ENCODE data around the gene DLK2.
A peak's percentile ranks its signal among the peaks of the same experiment; 100 is the strongest.
"Not testable (repeated sequence)": the region's sequence is repeated elsewhere in the genome, so short reads cannot be mapped to it uniquely, and the experiment has no call there.

The DLK2 gene

DNA sequence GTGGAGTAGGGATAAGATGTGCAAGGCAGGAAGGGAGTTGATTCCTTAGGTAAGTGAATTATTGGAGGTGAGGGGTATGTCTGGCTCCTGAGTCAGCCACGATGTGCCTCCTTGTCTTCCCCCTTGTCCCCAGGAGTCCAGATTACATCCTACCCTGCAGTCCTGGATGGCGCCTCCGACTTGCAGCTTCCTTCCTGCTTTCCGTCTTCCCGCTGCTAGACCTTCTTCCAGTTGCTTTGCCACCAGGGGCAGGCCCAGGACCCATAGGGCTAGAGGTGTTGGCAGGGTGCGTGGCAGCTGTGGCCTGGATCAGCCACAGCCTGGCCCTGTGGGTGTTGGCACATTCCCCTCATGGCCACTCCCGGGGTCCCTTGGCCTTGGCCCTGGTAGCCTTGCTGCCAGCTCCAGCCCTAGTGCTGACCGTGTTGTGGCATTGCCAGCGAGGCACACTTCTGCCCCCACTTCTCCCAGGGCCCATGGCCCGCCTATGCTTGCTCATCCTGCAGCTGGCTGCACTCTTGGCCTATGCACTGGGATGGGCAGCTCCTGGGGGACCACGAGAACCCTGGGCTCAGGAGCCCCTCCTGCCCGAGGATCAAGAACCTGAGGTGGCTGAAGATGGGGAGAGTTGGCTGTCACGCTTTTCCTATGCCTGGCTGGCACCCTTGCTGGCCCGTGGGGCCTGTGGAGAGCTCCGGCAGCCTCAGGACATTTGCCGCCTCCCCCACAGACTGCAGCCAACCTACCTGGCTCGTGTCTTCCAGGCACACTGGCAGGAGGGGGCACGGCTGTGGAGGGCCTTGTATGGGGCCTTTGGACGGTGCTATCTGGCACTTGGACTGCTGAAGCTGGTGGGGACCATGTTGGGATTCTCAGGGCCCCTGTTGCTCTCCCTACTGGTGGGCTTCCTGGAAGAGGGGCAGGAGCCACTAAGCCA is 23.1 kb downstream of the DLK2 start:
- no peak overlapping the region for H3K4me3 Mint-ChIP-seq
- no peaks in the 10 kb centered on the region for H3K9me3 Mint-ChIP-seq
- peaks cover 25% of the 10 kb centered on the region for H3K4me1 Mint-ChIP-seq
- ATAC-seq: no peak
- no peak for DNase-seq (ENCODE audit: low spot score in 2 of 2)
- H3K27ac Mint-ChIP-seq: no peak overlapping the region
- peaks cover 11% of the 10 kb centered on the region for H3K36me3 Mint-ChIP-seq

DNA sequence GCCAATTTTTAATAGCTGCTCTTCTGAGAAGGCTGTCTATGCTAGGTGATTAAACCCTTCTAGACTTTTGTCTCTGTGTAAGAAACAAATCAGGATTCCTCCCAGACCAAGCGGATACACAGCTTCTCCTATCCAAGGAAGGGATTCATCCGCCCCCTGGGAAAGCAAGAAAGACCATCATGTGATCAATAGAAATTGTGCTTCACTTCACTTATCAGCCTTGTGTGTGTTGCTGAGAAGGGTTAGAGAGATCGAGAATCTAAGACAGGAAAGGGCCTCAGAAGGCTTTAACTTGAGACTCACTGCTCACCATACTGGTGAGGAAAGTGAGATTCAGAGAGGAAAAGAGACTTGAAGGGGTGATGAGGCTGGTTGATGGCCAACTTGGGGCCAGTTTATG is 26.5 kb downstream of the DLK2 start:
- ATAC-seq (no peak), DNase-seq (ENCODE audit: low spot score in 2 of 2) (no peak)
- H3K27ac Mint-ChIP-seq: peak overlapping the region; percentile 91
- H3K36me3 Mint-ChIP-seq: peaks cover 7% of the 10 kb centered on the region
- H3K4me3 Mint-ChIP-seq: peak overlapping the region; percentile 91
- no peaks in the 10 kb centered on the region for H3K9me3 Mint-ChIP-seq
- H3K4me1 Mint-ChIP-seq: peaks cover 24% of the 10 kb centered on the region

DNA sequence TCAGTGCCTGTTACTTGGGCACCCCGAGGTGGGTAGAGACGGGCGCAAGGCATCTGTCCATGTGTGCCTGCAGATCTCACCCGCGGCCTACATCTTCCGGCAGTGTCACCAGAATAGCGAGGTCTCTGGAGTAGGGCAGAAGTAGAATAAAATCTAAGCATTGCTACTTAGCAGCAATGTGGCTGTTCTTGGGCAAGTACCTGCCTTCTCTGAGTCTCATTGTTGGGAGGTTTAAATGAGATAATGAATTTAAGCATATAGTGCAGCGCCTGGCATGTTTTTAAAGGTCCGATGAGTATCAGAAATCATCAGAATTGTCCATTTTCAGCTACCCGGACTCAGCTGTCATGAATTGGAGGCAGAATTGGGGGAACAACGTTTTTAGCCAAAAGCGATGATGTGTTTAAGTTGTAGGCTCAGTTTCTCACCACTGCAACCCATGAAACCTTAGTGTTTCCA is 27.2 kb downstream of the DLK2 start:
- Mint-ChIP-seq H3K4me3 (peak overlapping the region; percentile 91), H3K9me3 (no peaks in the 10 kb centered on the region), H3K27ac (peak overlapping the region; percentile 91), H3K36me3 (peaks cover 7% of the 10 kb centered on the region), H3K4me1 (peaks cover 24% of the 10 kb centered on the region)
- DNase-seq (ENCODE audit: low spot score in 2 of 2): no peak
- ATAC-seq: no peak

DNA sequence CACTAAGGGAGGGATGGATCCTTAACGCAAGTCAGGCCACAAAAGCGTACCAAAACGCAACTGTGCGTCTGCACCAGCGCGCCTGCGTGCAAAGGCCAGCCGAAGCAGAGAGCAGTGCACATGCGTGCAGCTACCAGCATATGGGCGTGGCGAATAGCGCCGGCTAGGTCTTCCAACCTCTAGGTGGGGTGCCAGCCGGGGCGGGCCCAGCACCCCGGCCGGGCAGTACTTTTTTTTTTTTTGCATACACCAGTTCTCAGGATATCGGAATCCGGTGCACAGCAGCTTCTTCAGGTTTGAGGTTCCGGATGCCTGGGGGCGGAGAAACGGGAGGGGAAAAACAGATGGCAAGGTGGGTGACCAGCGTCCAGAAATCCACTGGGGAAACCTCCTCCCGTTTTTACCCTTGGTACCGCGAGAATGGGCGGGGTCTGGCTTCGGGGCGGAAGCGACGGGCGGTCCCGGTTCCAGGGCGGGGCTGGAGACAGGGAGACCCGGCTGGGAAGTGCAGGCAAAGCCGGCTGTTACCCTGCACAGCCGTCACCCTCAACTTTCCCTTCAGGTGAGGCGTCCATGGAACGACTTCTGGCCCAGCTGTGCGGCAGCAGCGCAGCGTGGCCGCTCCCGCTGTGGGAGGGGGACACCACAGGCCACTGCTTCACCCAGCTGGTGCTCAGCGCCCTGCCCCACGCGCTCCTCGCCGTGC is 27.8 kb downstream of the DLK2 start, which contains the start of gene ABCC10:
Gene ABCC10 (plus strand): TSS at position 136 of the 706 bp plus-strand sequence. CDS start 438 bp downstream, at position 574.
- H3K4me3 Mint-ChIP-seq: peak within 1 kb of the TSS; percentile 91
- no peaks in the 10 kb centered on the region for H3K9me3 Mint-ChIP-seq
- H3K4me1 Mint-ChIP-seq: peaks cover 24% of the 10 kb centered on the region
- peak within 1 kb of the TSS; percentile 91 for H3K27ac Mint-ChIP-seq
- H3K36me3 Mint-ChIP-seq: peaks cover 7% of the 10 kb centered on the region
- ATAC-seq (peak; percentile 97), DNase-seq (ENCODE audit: low spot score in 2 of 2) (peak; percentile 86 to 97)

DNA sequence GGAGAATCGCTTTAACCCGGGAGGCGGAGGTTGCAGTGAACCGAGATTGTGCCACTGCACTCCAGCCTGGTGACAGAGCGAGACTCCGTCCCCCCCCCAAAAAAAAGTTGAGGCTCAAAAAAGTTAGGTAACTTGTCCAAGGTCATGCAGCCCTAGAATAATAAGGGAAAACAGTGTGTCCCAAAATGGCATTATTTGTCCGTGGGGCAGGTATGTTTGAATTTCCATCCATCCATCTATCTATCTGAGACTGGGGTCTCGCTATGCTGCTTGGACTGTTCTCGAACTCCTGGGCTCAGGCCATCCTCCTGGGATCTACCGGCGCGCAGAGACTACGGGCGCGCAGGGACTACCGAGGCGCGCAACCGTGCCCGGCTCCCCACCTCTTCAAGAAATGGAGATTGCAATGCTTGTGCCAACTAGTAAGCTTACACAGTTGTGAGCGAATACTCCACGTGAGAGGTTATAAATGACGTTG is 28.4 kb downstream of the DLK2 start:
- no peak for ATAC-seq
- DNase-seq (ENCODE audit: low spot score in 2 of 2): no peak
- Mint-ChIP-seq H3K4me1 (peaks cover 20% of the 10 kb centered on the region), H3K27ac (peak overlapping the region; percentile 91), H3K36me3 (peaks cover 7% of the 10 kb centered on the region), H3K4me3 (peak overlapping the region; percentile 91), H3K9me3 (no peaks in the 10 kb centered on the region)

DNA sequence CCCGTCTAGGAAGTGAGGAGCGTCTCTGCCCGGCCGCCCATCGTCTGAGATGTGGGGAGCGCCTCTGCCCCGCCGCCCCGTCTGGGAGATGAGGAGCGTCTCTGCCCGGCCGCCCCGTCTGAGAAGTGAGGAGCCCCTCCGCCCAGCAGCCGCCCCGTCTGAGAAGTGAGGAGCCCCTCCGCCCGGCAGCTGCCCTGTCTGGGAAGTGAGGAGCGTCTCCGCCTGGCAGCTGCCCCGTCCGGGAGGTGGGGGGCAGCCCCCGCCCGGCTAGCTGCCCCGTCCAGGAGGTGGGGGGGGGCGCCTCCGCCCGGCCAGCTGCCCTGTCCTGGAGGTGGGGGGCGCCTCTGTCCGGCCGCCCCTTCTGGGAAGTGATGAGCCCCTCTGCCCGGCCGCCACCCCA is 30.3 kb downstream of the DLK2 start:
- H3K27ac Mint-ChIP-seq: not testable (repeated sequence)

DNA sequence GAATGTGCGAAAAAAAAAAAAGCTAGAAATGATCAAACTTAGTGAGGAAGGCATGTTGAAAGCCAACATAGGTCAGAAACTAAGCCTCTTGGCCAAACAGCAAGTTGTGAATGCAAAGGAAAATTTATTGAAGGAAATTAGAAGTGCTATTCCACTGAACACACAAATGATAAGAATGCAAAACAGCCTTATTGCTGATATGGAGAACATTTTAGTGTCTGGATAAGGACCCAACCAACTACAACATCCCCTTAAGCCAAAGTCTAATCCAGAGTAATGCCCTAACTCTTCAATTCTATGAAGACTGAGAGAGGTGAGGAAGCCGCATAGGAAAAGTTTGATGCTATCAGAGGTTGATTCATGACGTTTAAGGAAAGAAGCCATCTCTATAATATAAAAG is 33.5 kb downstream of the DLK2 start:
- no peak for ATAC-seq
- Mint-ChIP-seq H3K4me1 (peaks cover under 1% of the 10 kb centered on the region), H3K27ac (no peak overlapping the region), H3K9me3 (no peaks in the 10 kb centered on the region), H3K36me3 (no peaks in the 10 kb centered on the region), H3K4me3 (no peak overlapping the region)
- no peak for DNase-seq (ENCODE audit: low spot score in 2 of 2)

More for the DNA sequence above, 30.3 kb downstream of the DLK2 start:
- DNase-seq (ENCODE audit: low spot score in 2 of 2); H3K9me3 Mint-ChIP-seq; H3K36me3 Mint-ChIP-seq; H3K4me3 Mint-ChIP-seq; ATAC-seq: not testable (repeated sequence)
- peaks cover 18% of the 10 kb centered on the region for H3K4me1 Mint-ChIP-seq

DNA sequence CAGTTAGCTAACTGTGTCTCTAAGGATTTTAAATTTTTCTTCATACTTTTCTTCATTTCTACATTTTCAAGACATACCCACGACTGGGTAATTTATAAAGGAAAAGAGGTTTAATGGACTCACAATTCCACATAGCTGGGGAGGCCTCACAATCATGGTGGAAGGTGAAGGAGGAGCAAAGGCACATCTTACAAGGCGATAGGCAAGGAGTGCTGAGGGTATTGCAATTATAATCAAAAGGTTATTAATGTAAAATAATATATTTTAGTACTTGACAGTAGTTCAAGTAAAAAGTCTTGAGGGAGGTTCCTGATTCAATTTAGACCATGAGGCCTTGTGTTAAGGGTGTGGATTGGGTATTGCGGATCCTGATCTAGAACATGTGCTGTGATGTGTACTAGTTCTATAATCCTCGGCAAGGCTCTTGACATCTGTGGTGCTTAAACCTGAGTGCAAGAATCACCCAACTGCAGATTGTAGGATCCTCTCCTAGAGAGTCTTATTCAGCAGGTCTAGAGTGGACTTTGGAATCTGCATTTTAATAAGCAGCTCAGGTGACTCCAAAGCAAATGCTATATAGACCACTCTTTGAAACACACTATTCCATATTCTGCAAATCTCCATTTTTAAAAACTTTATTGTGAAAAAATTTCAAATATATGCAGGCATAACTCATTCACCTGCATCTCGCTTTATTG is 35.2 kb downstream of the DLK2 start:
- H3K27ac Mint-ChIP-seq: no peak overlapping the region
- H3K4me3 Mint-ChIP-seq: no peak overlapping the region
- H3K4me1 Mint-ChIP-seq: no peaks in the 10 kb centered on the region
- DNase-seq (ENCODE audit: low spot score in 2 of 2): no peak
- H3K9me3 Mint-ChIP-seq: no peaks in the 10 kb centered on the region
- H3K36me3 Mint-ChIP-seq: no peaks in the 10 kb centered on the region
- no peak for ATAC-seq

DNA sequence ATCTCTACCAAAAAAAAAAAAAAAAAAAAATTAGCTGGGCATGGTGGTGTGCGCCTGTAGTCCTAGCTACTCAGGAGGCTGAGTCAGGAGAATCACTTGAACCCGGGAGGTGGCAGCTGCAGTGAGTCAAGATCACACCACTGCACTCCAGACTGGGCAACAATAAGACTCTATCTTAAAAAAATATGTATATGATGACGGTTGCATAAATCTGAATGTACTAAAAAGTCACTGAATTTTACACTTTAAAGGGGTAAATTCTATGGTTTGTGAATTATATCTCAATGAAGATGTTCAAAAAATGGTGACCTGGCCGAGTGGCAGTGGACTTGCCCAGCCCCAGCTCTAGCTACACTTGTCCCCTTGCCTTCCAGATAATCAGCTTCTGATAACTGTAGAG is 38.4 kb downstream of the DLK2 start:
- no peaks in the 10 kb centered on the region for H3K9me3 Mint-ChIP-seq
- DNase-seq (ENCODE audit: low spot score in 2 of 2): no peak
- no peaks in the 10 kb centered on the region for H3K4me1 Mint-ChIP-seq
- no peak overlapping the region for H3K4me3 Mint-ChIP-seq
- H3K27ac Mint-ChIP-seq: no peak overlapping the region
- H3K36me3 Mint-ChIP-seq: no peaks in the 10 kb centered on the region
- no peak for ATAC-seq

DNA sequence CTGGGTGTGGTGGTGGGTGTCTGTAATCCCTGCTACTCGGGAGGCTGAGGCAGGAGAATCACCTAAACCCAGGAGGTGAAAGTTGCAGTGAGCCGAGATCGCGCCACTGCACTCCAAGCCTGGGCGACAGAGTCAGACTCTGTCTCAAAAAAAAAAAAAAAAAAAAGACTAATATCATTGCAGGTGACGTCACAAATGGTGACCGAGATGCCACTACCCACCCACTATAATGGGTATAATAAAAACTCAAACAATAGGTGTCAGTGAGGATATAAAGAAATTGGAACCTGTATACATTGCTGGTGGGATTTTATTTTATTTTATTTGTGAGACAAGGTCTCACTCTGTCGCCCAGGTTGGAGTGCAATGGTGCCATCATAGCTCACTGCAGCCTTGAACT is 40.1 kb downstream of the DLK2 start:
- H3K9me3 Mint-ChIP-seq; H3K4me1 Mint-ChIP-seq; DNase-seq (ENCODE audit: low spot score in 2 of 2); H3K4me3 Mint-ChIP-seq; H3K27ac Mint-ChIP-seq; H3K36me3 Mint-ChIP-seq; ATAC-seq: not testable (repeated sequence)

DNA sequence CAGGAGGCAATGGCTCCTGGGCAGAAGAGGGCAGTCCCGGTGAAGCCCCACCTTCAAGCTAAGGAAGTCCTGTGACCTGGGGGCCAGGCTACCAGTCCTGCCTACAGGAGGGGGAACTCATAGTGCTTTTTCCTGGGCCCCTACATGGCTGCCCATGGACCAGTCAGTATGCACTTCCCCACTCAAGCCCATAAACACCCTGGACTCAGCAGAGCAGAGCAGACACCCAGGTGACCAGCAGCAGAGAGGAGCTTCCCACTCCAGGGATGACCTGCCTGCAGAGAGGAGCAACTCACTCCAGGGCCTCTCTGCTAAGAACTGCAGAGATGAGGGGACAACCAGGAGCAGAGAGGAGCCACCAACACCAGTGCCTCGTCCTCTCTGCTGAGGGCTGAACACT is 42.3 kb downstream of the DLK2 start:
- Mint-ChIP-seq H3K9me3 (no peaks in the 10 kb centered on the region), H3K36me3 (no peaks in the 10 kb centered on the region), H3K27ac (no peak overlapping the region), H3K4me1 (no peaks in the 10 kb centered on the region), H3K4me3 (no peak overlapping the region)
- DNase-seq (ENCODE audit: low spot score in 2 of 2) (no peak), ATAC-seq (peak; percentile 11)

DNA sequence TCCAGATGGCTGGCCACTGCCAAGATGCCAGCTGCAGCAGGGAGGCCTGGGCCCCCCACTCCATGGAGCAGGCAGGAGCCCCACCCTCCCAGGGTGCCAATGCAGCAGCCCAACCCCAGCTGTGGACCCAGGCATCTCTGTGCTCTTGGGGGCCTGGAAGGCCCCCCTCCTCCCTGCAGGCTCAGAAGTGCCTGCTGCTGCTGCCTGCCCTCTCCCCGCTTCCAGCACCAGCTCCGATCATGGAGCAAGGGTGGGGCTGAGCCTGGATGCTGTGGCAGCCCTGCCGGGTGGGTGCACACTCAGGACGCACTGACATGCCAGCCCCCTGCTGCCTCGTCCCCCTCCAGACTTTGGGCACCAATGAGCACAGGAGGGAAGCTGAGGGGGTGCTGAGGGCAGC is 42.8 kb downstream of the DLK2 start:
- no peak overlapping the region for H3K27ac Mint-ChIP-seq
- peak; percentile 19 for ATAC-seq
- H3K9me3 Mint-ChIP-seq: no peaks in the 10 kb centered on the region
- H3K4me3 Mint-ChIP-seq: no peak overlapping the region
- H3K36me3 Mint-ChIP-seq: no peaks in the 10 kb centered on the region
- no peak for DNase-seq (ENCODE audit: low spot score in 2 of 2)
- no peaks in the 10 kb centered on the region for H3K4me1 Mint-ChIP-seq

DNA sequence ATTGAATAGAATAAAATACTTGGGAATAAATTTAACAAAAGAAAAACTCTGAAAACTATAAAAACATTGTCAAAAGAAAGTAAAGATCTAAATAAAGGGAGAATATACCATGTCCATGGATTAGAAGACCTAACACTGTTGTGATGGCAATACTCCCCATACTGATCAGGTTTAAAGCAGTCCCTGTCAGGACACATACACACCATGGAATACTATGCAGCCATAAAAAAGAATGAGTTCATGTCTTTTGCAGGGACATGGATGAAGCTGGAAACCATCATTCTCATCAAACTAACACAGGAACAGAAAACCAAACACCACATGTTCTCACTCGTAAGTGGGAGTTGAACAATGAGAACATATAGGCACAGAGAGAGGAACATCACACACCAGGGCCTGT is 44.6 kb downstream of the DLK2 start:
- H3K9me3 Mint-ChIP-seq; H3K4me1 Mint-ChIP-seq; H3K4me3 Mint-ChIP-seq; H3K36me3 Mint-ChIP-seq; ATAC-seq; DNase-seq (ENCODE audit: low spot score in 2 of 2); H3K27ac Mint-ChIP-seq: not testable (repeated sequence)

DNA sequence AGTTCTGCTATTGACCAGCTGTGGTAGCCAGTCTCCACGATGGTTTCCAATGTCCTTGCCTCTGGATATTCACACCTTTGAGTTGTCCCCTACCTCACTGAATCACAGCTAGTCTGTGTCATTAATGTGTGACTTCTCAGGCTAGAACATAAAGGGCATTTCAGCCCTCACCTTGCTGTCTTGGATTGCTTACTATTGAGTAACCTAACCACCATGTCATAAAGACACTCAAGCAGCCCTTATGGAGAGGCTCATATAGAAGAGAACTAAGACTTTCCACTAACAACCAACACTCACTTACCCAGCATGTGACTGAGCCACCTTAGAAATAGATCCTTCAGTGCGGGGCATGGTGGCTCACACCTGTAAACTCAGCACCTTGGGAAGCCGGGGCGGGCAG is 47.1 kb downstream of the DLK2 start:
- H3K4me3 Mint-ChIP-seq: no peak overlapping the region
- DNase-seq (ENCODE audit: low spot score in 2 of 2) (no peak), ATAC-seq (no peak)
- H3K36me3 Mint-ChIP-seq: no peaks in the 10 kb centered on the region
- no peak overlapping the region for H3K27ac Mint-ChIP-seq
- no peaks in the 10 kb centered on the region for H3K4me1 Mint-ChIP-seq
- no peaks in the 10 kb centered on the region for H3K9me3 Mint-ChIP-seq

DNA sequence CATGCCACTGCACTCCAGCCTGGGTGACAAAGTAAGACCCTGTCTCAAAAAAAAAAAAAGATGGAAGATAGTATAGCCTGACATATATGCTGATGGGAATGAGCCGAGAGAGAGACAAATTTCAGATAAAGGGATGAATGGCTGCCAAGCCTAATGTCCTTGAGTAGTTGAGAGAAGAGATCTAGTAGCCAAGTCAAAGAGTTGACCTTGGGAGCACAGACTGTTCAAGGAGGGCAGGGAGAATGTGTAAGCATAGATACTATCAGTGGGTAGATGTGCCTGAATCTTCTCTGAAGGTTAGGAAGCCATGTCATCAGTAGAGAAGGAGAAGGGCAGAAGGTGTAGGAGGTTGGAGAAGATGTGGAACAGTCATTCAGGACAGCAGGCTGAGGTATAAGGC is 48.1 kb downstream of the DLK2 start:
- Mint-ChIP-seq H3K4me3 (no peak overlapping the region), H3K9me3 (no peaks in the 10 kb centered on the region), H3K4me1 (no peaks in the 10 kb centered on the region), H3K36me3 (no peaks in the 10 kb centered on the region), H3K27ac (no peak overlapping the region)
- DNase-seq (ENCODE audit: low spot score in 2 of 2) (no peak), ATAC-seq (no peak)
